WERI-Rb-1 (cell line): ENCODE results near the gene SLC35C1.

ENCODE experiments used
- DNase-seq: peaks from one replicate; pipeline ENCODE4 v3.0.0-alpha.2; 2020
- H3K27ac ChIP-seq: fragments of 250-450 bp; sonication (Bioruptor Pico); 2 replicates; pipeline ENCODE4 v1.5.1; 2020; ENCODE audit warnings: mild to moderate bottlenecking, moderate library complexity
- H3K27me3 ChIP-seq: fragments of 250-450 bp; sonication (Bioruptor Pico); 2 replicates; pipeline ENCODE4 v1.5.1; 2021; ENCODE audit warnings: mild to moderate bottlenecking, low read depth, moderate library complexity; ENCODE audit not compliant: insufficient read depth, severe bottlenecking
- H3K36me3 ChIP-seq: fragments of 250-450 bp; sonication (Bioruptor Pico); 2 replicates; pipeline ENCODE4 v1.5.1; 2020; ENCODE audit warnings: mild to moderate bottlenecking, moderate library complexity
- H3K4me3 ChIP-seq: 2 replicates; pipeline ENCODE4 v1.5.1; 2011; ENCODE audit warnings: low read depth, mild to moderate bottlenecking, control low read depth, low read length
- H3K9me3 ChIP-seq: fragments of 250-450 bp; sonication (Bioruptor Pico); 2 replicates; pipeline ENCODE4 v1.5.1; 2021; ENCODE audit warnings: mild to moderate bottlenecking, moderate library complexity; ENCODE audit not compliant: severe bottlenecking
- CTCF ChIP-seq: IDR thresholded peaks from 2 replicates; pipeline ENCODE4 v1.5.1; 2011; ENCODE audit warnings: low read depth, mild to moderate bottlenecking, control low read depth, inconsistent platforms, low read length

Gene SLC35C1

DNA sequence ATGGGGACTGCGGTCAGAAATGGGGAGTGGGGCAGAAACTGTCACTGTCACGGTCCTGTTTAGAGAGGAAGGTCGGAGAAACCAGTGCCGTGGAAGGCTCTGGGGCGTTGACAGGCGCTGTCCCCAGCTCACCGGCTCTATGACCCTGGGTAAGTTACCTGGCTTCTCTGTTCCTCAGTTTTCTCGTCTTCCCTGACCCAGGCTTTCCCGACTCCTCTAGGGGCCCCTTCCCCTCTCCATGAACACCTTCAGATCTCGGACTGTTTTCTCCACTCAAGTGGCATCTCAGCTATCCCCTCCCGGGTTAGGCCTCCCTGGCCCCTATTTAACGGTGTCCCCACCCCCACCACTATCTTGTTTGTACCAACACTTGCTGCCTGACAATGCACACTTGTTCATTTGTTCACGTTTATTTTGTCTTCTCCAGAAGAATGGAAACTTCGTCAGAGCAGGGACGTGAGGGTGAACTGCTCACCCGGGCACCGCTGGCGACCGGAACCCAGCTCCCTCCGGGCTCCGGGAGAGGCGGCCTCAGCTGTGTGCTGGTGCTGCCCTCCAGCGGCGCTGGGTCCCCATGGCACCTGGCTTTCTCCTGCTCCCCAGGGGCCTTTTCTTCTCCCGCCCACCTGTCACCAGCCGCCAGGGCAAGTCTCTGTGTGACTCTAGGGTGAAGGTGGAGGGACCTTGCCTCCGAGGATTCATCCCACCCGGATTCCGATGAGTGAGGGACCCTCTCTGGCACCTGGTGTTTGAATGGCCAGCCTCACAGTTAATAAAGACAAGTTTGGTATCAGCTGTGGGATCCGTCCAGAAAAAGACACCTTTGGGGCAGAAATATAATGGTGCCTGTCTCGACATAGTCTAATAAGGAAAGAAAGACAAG is 33.1 kb upstream of the SLC35C1 start:
- H3K36me3 ChIP-seq, result no peaks in the 10 kb centered on the region
- peak overlapping the region; percentile 49 for H3K4me3 ChIP-seq
- no peaks in the 10 kb centered on the region for H3K9me3 ChIP-seq
- no peaks in the 10 kb centered on the region for H3K27me3 ChIP-seq
- peak; percentile 88 for DNase-seq
- TF ChIP-seq CTCF, result peak; percentile 96
- H3K27ac ChIP-seq, result no peak overlapping the region

- Histone ChIP-seq H3K36me3 (no peaks in the 10 kb centered on the region), H3K4me3 (no peak overlapping the region), H3K27me3 (no peaks in the 10 kb centered on the region), H3K27ac (no peak overlapping the region), H3K9me3 (no peaks in the 10 kb centered on the region)
- no peak for TF ChIP-seq CTCF
- no peak for DNase-seq
These were observed 32.5 kb upstream of the SLC35C1 start for GRCh38 chr11:45772449-45772774.

GRCh38 chr11:45772986-45773785 is 31.8 kb upstream of the SLC35C1 start:
- DNase-seq, result no peak
- Histone ChIP-seq H3K27ac (no peak overlapping the region), H3K36me3 (no peaks in the 10 kb centered on the region), H3K4me3 (no peak overlapping the region), H3K9me3 (no peaks in the 10 kb centered on the region), H3K27me3 (no peaks in the 10 kb centered on the region)
- TF ChIP-seq CTCF, result no peak

DNA sequence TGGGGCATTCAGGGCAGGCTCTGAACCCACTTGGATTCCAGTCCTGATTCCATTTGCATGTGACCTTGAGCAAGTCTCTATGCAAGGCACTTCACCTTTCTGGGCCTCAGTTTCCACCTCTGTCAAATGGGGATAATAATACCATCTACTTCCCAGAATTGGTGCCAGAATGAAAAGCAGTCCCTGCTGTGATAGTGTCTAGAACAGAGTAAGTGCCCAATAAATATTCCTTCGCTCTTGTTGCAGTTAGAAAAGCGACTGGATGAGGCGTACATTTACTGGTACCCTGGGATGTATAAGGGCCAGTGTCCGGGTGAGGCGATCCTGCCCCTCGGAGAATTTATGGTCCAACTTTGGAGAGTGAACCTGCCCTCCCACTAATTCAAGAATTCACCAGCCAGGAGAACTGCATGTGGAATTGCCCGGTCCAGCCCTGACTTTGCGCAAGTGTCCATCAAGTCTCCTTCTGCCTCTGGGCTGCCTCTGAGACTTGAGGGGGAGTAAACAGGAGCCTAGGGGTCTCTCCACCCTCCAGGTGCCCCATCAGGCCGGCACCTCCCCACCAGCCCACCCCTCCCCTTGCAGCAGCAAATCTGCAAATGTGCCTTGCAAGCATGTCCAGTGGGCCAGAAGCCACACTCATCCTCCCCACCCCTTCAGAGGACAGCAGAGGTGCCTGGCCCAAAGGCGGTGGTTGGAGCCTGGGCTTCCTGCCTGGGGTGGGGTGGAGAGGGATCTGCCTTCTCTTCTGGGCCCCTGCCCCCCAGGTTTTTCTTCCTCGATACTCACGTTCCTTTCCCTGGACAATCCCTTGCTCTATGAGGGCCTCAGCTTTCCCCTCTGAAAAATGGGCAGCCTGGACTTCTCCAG is 30.9 kb upstream of the SLC35C1 start:
- no peaks in the 10 kb centered on the region for H3K36me3 ChIP-seq
- no peaks in the 10 kb centered on the region for H3K9me3 ChIP-seq
- no peaks in the 10 kb centered on the region for H3K27me3 ChIP-seq
- no peak for TF ChIP-seq CTCF
- no peak for DNase-seq
- no peak overlapping the region for H3K27ac ChIP-seq
- no peak overlapping the region for H3K4me3 ChIP-seq

DNA sequence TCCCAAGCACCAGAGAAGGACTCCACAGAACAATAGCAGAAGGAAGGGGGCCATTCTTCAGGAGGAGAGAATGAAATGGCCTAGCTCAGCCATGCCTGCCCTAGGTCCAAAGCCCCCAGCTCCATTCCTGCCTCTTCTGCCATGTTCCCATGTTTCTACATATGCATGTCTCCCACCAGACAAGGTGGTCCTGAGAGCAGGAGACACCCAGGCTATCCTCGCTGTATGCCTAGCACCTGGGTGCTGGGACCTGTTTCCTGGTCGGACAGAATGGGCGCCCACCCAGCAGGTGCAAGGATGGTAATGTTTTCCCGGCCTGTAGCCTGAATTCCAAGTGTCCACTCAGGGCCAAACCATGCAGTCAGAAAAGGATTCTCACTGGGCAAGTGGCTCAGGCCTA is 30.2 kb upstream of the SLC35C1 start:
- Histone ChIP-seq H3K27ac (no peak overlapping the region), H3K36me3 (no peaks in the 10 kb centered on the region), H3K9me3 (no peaks in the 10 kb centered on the region), H3K4me3 (no peak overlapping the region), H3K27me3 (no peaks in the 10 kb centered on the region)
- no peak for DNase-seq
- no peak for TF ChIP-seq CTCF
